Liver (tissue), 9 donors: ENCODE results near the gene NSF. TPM values are rescaled to one million over a fixed set of nuclear protein-coding genes. Genes with fewer than 3 reads are reported as not detected.
"Not testable (repeated sequence)": the region's sequence is repeated elsewhere in the genome, so short reads cannot be mapped to it uniquely, and the experiment has no call there.

Source experiments
- DNase-seq: peaks from one replicate; pipeline ENCODE4 v3.0.0-alpha.2; 2017; ENCODE audit warnings: low spot score
- H3K27ac ChIP-seq, 2 donors: one replicate each; pipeline ENCODE4 v1.7.0; 2013; ENCODE audit warnings: inconsistent platforms in 2 of 2, low read length in 2 of 2, control low read depth in 1 of 2, low read depth in 1 of 2, mild to moderate bottlenecking in 1 of 2
- H3K27me3 ChIP-seq, 4 donors: one replicate each; pipeline versions ENCODE4 v1.6.1 to v1.7.0; 2013; ENCODE audit warnings: low read length in 3 of 4, inconsistent platforms in 1 of 4, mild to moderate bottlenecking in 1 of 4, moderate library complexity in 1 of 4; ENCODE audit not compliant: control insufficient read depth in 4 of 4, insufficient read depth in 4 of 4
- H3K36me3 ChIP-seq, 4 donors: one replicate each; pipeline versions ENCODE4 v1.6.1 to v1.7.0; 2013; ENCODE audit warnings: low read length in 3 of 4, mild to moderate bottlenecking in 3 of 4, low read depth in 1 of 4, moderate library complexity in 1 of 4; ENCODE audit not compliant: control insufficient read depth in 4 of 4, insufficient read depth in 3 of 4
- H3K4me1 ChIP-seq, 4 donors: one replicate each; pipeline versions ENCODE4 v1.6.1 to v1.7.0; 2013; ENCODE audit warnings: low read length in 3 of 4, mild to moderate bottlenecking in 3 of 4, moderate library complexity in 1 of 4; ENCODE audit not compliant: control insufficient read depth in 4 of 4, insufficient read depth in 4 of 4
- H3K4me3 ChIP-seq, 3 donors: one replicate each; pipeline versions ENCODE4 v1.6.1 to v1.7.0; 2013; ENCODE audit warnings: low read length in 3 of 3, control low read depth in 1 of 3, low read depth in 1 of 3, mild to moderate bottlenecking in 1 of 3
- H3K9ac ChIP-seq, 2 donors: one replicate each; pipeline ENCODE4 v1.7.0; 2013; ENCODE audit warnings: low read length in 2 of 2, mild to moderate bottlenecking in 2 of 2, moderate library complexity in 2 of 2, control low read depth in 1 of 2, low read depth in 1 of 2
- H3K9me3 ChIP-seq, 4 donors: one replicate each; pipeline versions ENCODE4 v1.6.1 to v1.7.0; 2013; ENCODE audit warnings: low read length in 3 of 4; ENCODE audit not compliant: control insufficient read depth in 4 of 4
- WGBS: extraction: QIAGEN DNeasy Blood & Tissue Kit; methylation state at CpG from one replicate; pipeline ENCODE4 v1.1.7; 2013; 5-methylcytosine and 5-hydroxymethylcytosine counted together
- polyA plus RNA-seq, 2 donors: library from polyadenylated mRNA; stranded (reverse) in 1 of 2; unstranded in 1 of 2; fragments of 200-250 nt in 1 of 2; fragments of >200 nt in 1 of 2; fragmentation: Nextera tagmentation in 1 of 2; extraction: Ambion mirVana in 1 of 2; gene quantifications; one replicate each; pipeline versions ENCODE4 v1.2.1 to v1.2.3, GENCODE V29; 2013 to 2015
- total RNA-seq, 2 donors: library from RNA; depleted of rRNA; stranded (reverse); fragments of >200 nt; gene quantifications; one replicate each; pipeline ENCODE4 v1.2.3, GENCODE V29; 2014
- donor health status: healthy.
- donor health status: healthy.
- donor health status: healthy.
- donor health status: healthy.
- donor health status: healthy.

The NSF gene
- total and polyA plus RNA-seq, 4 donors = 7.5 to 24.0 (median 15.4) TPM

DNA sequence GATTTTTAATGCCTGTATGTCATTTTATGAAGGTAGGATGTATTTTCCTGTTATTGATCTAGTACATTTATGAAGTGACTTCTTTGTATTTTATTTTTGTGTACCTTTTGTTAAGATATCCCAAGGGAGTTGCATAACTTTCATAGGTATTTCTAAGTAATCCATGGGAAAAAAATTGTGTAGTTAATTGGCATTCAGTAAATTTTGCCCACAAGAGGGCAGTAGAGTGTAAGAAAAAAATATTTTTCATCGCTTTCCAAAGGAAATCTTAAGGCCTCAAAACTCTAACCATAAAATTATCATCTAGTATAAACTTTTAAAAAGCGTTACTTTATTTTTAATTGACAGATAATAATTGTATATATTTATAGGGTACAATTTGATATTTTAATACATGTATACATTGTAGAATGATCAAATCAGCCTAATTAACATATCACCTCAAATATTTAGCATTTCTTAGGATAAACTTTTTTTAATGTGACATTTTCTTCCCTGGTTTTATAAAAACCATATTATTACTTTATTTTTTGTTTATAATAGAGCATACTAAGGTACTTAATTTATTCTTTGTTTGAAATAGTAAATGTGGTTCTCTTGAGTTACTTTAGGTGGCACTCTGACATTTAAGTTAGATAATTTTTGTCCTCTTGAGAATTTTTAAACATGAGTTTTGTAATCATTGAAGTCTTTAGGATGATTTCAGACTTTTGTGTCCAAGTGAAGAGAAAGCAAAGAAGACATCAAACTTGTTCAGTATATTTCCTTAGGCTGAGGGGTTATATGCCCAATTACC lies 51.6 kb downstream of the NSF start:
- H3K9me3 ChIP-seq, H3K9ac ChIP-seq, H3K27me3 ChIP-seq, DNase-seq, H3K4me3 ChIP-seq, H3K27ac ChIP-seq, H3K36me3 ChIP-seq, H3K4me1 ChIP-seq: not testable (repeated sequence)
- no CpG with 5 or more reads among the region's 2 CpGs for WGBS

DNA sequence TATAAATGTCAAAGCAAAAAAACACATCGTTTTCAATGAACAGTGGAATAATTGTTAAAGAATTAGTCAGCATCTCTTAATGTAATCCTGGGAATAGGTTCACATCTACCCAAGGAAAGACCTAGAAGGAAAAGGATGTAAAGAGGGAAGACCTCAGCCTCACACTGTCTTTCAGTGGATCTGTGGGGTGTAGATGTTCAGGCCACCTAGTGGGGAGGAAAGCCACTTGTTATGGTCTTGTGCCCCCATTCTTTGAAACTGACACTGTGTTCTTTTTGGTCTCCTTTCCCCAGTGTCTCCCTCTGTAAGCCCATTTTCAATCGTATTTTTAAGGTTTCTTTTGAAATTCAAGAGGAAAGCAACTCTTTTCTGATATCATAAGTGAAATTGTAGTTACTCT lies 56.8 kb downstream of the NSF start:
- H3K4me1 ChIP-seq, H3K9ac ChIP-seq, H3K27ac ChIP-seq, H3K9me3 ChIP-seq, H3K4me3 ChIP-seq, H3K36me3 ChIP-seq, DNase-seq, H3K27me3 ChIP-seq: not testable (repeated sequence)
- no CpG with 5 or more reads among the region's 2 CpGs for WGBS

DNA sequence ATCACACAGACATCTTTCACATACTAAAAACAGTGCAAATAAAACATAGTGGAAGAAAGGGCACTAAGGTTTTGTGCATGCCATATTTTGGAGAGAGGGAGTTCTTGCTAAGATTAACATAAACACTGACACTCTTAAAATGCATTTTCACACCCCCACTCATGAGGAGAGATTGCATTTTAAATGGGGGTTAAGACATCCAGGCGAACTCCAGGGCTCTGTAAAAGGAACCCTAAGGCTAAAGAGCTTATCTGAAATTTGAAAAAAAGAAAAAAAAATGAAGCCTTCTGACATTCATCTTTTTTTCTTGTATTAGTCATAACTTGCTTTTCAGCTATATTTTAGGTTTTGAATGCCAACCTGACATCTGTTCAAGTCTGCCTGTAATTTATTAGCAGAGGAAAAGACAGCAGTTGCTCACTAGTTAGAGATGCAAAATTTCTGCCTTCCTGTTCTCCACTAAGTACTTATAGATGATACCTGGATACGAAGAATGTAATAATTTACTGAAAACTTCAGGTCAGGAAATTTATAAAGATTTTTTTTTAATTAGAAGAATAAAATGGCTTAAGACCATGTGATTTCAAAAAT lies 57.3 kb downstream of the NSF start:
- not testable (repeated sequence) for H3K27ac ChIP-seq, H3K4me1 ChIP-seq, DNase-seq, H3K27me3 ChIP-seq, H3K9me3 ChIP-seq, H3K36me3 ChIP-seq, H3K4me3 ChIP-seq, H3K9ac ChIP-seq
- no CpG with 5 or more reads among the region's 2 CpGs for WGBS

DNA sequence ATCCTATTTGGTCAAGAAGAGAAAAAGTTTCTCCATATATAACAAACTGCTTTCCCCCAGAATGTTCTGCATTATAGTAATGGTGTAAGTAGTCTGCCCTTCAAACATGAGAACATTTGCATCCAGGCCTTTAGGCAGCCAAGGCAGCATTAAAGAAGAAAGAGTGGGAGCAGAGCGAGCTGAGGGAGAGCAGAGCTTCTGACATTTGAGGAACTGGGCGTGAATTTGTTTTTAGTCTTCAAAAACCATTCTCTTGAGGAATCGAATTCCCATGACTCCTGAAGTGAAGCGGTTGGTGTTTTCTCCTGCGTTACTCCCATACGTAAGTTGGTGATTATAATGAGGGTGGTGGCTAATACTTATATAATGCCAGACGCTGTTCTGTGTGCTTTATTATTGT lies 58.8 kb downstream of the NSF start:
- H3K4me3 ChIP-seq, H3K27ac ChIP-seq, H3K4me1 ChIP-seq, DNase-seq, H3K36me3 ChIP-seq, H3K9ac ChIP-seq, H3K27me3 ChIP-seq, H3K9me3 ChIP-seq: not testable (repeated sequence)
- 96% methylated on average over 7 of the region's 7 CpGs for WGBS

DNA sequence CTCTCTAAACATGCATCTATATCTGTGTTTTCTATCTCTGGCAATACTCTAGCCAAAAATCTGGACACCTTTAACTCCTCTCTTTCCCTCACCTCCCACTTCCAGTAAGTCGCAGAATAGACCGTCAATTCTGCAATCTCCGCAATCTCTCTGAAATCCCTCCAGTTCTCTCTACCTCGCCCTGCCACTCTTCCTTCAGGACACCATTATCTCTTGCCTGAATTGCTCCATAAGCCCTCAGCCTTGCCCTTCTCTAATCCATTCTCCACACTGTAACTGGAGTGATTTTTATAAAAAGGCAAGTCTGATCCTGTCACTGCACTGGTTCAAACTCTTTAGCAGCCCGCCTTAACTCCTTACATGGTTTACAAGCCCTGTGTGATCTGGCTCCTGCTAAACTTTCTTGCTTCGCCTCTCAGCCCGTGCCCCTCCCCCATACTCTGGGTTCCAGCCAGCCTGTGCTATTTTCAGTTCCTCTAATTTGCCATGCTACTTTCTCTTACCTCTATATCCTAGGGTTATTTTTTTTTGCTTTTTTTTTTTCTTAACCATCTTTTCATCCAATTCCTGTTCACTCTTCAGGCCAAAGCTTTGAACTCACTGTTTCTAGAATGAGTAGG lies 61.7 kb downstream of the NSF start:
- not testable (repeated sequence) for H3K4me1 ChIP-seq, DNase-seq, H3K36me3 ChIP-seq, H3K9ac ChIP-seq, H3K4me3 ChIP-seq, H3K27ac ChIP-seq, H3K9me3 ChIP-seq, H3K27me3 ChIP-seq
- no CpG with 5 or more reads among the region's 7 CpGs for WGBS

DNA sequence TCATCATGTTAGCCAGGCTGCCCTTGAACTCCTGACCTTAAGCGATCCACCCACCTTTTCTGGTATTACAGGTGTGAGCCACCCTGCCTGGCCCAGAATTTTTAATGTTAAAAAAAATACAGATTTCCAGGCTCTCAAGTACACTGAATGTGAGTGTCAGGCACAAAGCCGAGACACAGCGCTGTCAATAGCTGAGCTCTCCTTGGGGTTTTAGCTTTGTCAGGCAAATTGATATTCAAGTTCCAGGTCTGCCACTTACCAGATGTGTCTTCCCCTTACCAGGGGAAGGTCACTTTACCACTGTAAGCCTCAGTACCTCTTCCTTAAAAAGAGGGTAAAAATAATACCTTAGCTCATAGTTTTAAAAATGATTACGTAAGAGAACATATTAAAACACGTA lies 67.8 kb downstream of the NSF start:
- H3K4me1 ChIP-seq, H3K9ac ChIP-seq, H3K9me3 ChIP-seq, H3K36me3 ChIP-seq, H3K27ac ChIP-seq, DNase-seq, H3K27me3 ChIP-seq, H3K4me3 ChIP-seq: not testable (repeated sequence)
- no CpG with 5 or more reads among the region's 5 CpGs for WGBS

DNA sequence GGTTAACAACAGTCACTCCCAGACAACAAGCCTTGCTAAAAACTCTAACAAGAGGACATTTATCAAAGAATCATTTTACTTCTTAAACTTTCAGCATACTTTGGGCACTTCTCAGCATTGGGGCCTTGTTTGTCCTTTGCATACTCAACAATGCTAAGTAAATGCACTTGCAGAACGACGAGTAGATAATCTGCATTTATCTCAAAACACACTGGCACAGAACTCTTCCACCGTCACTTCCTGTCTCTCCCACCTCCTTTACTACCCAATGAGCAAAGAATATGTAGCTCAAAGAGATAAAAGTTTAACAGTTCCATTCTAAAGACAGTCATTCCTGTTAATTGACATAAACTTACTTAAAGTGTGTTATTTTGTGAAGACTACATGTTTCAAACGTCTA lies 69.2 kb downstream of the NSF start:
- H3K4me3 ChIP-seq, H3K4me1 ChIP-seq, H3K9ac ChIP-seq, H3K36me3 ChIP-seq, H3K27ac ChIP-seq, DNase-seq, H3K9me3 ChIP-seq, H3K27me3 ChIP-seq: not testable (repeated sequence)
- no CpG with 5 or more reads among the region's 4 CpGs for WGBS

DNA sequence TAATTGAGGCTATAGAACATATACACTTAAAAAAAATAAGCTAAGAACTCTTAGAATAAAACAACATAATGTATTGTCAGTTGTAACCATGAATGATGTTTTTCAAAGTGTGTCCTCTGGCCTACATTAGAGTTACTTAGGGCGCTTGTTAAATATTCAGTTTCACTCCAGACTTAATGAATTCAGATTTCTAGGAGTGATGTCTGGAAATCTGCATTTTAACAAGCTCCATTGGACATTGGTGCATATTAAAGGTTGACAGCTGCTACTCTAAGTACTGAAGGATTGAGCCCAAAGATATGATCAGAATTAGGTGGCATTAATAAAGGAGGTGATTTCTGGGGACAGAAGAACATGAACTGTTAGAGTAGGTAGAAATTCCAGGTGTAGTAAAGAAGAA lies 72.7 kb downstream of the NSF start:
- not testable (repeated sequence) for DNase-seq, H3K36me3 ChIP-seq, H3K27ac ChIP-seq, H3K4me3 ChIP-seq, H3K27me3 ChIP-seq, H3K9ac ChIP-seq, H3K4me1 ChIP-seq, H3K9me3 ChIP-seq
- WGBS = no CpG with 5 or more reads among the region's 1 CpG
